NCI-H774 (cell line): ENCODE results near the gene RNMT.
A peak's percentile ranks its signal among the peaks of the same experiment; 100 is the strongest.
"Not testable (repeated sequence)": the region's sequence is repeated elsewhere in the genome, so short reads cannot be mapped to it uniquely, and the experiment has no call there.

Experiments used
- DNase-seq: peaks from one replicate; lab custom pipeline; 2025; lab: John Stamatoyannopoulos, UW

The RNMT gene

DNA sequence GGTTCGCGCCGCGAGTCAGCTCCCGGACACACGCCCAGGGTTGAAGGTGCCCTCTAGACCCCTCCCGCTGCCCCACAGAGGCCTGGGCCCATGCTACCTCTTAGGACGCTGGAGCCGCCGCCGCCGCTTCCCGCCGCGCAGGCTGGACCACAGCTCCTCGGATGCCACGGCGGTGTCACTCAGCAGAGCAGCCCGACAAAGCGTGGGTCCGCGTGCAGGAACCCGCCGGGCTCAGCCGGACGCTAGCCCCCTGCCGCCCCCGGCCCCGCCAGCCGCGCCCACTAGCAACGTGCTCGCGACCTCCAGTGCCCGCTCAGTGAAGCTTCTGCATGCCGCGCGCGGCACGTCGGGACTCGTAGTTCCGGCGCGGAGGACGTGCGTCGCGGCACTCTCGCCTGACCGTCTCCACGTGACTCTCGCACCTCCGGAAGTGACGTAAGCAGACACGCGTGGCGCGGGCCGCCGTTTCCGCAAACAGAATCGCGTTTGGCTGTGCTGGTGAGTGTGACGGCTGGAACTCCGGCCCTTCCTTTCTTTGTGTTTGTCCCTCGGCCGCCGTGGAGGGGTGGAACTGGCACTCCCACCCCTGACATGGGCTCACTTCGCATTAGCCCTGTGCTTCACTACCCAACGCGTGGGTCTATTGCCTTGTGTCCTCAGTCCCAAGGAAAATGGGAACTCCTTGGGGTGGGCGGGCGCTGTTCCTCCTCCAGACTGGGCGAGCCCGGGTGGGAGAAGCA, at the start of gene RNMT, which contains the start of gene FAM210A:
Gene RNMT (plus strand): TSS at position 442 of the 740 bp plus-strand sequence. CDS start 4,845 bp downstream, outside the sequence.
Gene FAM210A (minus strand): TSS at position 327 of the 740 bp plus-strand sequence. CDS start 44,481 bp downstream, outside the sequence.
- DNase-seq = peak; percentile 92

DNA sequence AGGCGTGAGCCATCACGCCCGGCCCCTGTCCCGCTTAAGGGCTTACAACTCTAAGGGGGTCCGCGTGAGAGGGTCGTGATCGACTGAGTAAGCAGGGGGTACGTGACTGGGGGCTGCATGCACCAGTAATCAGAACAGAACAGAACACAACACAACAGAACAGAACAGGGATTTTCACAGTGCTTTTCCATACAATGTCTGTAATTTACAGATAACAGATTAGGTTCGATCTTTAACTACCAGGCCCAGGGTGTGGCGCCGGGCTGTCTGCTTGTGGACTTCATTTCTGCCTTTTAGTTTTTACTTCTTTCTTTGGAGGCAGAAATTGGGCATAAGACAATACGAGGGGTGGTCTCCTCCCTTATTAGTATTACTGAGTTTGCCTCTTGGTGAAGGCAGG, 49.1 kb upstream of the RNMT start:
- DNase-seq = not testable (repeated sequence)

DNA sequence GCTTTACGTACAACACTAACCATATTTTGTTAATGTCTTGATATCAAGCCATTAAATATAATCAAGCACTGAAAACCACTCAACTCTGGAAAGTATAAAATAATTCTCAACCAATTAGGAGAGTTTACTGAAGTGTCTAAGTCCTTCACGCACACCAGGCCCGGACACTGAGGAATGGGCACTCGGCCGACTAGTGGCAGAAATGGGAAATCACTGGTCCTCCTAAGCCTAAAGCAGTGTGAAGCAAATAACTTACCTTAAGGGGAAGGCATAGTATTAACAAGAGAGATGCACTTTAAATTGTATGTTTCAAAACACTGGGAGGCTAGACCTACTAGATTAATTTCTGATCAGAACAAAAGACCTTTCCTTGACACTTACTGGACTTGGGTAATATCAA, 45.9 kb upstream of the RNMT start:
- DNase-seq = no peak

DNA sequence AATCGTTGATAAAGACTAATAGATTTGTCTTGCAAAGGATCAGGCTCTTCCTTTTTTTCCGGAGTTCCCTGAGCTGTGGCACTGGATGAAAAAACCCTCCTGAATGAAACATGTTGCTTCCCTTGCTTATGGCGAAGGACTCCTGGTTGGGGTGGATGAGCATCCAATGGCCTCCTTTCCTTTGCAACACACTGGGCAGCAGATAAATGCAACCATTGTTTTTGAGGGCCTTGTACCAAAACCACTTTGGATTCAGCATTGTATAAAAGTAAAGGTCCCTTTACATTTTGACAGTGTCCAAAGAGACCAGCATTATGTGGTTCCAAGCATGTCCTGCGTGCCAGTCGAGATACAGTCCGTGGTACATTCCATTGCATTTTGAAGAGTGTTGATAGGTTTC, 44.8 kb upstream of the RNMT start:
- no peak for DNase-seq

DNA sequence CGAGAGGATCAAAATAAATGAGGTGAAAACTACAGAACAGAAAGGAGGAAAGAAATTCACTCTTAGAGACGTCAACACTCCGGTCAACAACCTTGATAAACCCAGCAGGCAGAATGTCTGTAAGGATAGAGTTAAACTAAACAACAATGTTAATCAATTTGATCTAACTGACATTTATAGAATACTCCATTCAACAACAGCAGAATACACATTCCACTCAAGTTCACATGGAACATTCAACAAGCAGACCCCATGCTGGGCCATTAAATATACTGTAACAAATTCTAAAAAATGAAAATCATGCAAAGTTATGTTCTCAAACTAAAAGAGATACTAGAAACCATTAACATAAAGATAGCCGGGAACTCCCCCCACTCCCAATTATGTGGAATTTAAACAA, 41.9 kb upstream of the RNMT start:
- DNase-seq = no peak

DNA sequence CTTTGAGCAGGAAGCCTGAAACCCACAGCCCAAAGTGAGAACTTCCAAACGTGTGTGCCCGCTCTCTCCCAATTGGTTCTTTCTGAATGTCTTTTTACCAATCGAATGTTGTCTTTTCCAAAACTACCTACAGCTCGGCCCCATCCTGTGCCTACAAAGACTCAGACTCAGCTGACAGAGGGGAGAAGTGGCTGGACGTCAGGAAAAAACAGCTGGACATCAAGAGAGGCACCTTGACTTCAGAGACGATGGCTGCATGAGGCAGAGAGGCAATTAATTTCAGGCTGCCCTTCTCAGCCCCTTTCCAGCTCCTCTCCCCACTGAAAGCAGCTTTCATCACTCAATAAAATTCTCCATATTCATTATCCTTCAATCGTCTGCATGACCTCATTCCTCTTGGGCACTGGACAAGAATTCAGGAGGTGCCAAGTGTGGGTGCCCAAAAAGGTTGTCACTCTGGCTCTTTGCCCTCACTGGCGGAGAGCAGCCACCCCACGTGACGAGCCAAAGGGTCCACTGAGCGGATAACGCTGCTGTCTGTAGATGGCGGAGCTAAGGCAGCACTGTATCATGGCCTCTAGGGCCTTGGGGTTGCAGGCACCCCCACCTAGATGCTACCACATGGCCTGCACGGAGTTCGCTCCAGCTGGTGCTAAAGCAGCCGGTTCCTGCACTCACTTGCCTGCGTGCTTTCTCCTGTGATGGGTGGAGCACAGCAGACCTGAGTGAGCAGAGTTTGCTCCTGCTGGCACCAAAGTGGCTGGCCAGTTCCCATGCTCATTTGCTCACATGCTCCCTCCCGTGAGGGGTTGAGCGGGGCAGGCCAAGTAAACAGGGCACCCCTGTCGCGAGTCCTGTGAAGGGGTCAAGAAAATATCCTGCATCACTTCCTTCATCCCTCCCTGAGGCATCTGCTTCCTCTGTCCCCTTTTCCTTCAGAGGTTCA, 38.0 kb upstream of the RNMT start:
- DNase-seq = no peak

DNA sequence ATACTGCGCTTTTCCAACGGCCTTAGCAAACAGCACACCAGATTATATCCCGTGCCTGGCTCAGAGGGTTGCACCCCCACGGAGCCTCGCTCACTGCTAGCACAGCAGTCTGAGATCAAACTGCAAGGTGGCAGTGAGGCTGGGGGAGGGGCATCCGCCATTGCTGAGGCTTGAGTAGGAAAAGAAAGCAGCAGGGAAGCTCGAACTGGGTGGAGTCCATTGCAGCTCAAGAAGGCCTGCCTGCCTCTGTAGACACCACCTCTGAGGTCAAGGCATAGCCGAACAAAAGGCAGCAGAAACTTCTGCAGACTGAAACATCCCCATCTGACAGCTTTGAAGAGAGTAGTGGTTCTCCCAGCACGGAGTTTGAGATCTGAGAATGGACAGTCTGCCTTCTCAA, 36.4 kb upstream of the RNMT start:
- not testable (repeated sequence) for DNase-seq

DNA sequence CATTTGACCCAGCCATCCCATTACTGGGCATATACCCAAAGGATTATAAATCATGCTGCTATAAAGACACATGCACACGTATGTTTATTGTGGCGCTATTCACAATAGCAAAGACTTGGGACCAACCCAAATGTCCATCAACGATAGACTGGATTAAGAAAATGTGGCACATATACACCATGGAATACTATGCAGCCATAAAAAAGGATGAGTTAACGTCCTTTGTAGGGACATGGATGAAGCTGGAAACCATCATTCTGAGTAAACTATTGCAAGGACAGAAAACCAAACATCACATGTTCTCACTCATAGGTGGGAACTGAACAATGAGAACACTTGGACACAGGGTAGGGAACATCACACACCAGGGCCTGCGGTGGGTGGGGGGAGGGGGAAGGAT, 31.1 kb upstream of the RNMT start:
- not testable (repeated sequence) for DNase-seq

DNA sequence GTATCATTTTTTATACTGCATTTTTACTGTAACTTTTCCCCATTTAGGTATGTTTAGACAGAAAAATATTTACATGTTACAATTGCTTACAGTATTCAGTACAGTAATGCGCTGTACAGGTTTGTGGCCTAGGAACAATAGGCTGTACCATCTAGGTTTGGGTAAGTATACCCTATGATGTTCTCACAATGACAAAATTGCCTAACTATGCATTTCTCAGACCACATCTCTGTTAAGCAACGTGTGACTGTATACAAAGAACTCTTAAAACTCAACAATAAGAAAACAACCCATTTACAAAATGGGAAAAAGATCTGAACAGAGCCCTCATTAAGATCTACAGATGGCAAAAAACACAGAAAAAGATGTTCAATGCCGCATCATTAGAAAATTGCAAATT, 29.5 kb upstream of the RNMT start:
- DNase-seq = no peak

DNA sequence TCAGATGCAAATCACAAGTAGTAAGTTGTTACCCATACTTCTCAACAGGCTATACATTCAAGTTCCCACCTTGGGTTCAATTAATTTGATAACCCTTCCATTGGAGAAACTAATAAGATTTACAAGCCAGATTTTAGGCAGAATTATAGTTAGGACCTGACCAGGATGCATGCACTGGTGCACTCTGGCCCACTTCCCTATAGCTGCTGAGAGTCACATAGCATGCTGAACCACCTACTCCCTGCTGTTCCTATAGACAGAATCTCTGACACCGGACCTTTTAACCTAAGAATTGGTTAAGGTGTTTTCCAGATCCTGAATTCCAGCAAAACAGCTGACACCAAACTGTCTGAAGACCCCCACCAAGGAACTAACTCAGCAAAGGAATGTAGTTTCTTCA, 26.3 kb upstream of the RNMT start:
- DNase-seq = no peak

DNA sequence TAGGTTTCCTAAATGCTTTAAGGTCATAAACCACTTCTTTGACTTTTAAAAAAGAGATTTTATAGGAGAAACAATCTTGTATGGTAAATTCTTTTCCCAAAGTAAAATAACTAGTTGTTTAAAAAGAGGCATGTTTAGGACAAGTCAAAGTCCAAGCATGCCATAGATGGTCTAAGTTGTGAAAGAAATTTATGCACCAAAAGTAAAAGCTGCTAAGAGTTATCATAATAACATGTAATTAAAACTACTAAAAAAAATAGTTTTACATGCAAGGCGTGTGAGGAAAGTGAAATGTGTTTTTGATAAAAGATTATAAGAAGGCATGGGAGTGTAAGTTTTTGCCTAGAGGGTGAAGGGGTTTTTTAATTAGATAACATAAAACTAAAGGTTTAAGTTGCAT, 22.6 kb upstream of the RNMT start:
- no peak for DNase-seq

DNA sequence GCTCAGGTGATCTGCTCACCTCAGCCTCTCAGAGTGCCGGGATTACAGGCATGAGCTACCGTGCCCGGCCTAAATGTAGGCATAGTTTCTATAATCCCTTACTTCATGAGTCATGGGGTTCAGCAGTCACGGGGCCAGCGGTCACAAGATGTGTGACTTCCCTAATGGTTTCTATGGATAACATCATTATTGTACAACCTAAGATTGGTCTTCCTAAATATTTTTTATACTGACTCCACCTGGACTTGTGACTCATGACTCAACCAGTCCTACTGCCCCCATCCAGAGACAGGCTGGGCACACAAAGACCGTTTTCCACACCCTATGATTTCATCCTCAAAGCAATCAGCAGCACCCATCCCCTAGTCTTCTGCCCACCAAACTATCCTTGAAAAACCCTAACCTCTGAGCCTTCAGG, 16.1 kb upstream of the RNMT start:
- no peak for DNase-seq

DNA sequence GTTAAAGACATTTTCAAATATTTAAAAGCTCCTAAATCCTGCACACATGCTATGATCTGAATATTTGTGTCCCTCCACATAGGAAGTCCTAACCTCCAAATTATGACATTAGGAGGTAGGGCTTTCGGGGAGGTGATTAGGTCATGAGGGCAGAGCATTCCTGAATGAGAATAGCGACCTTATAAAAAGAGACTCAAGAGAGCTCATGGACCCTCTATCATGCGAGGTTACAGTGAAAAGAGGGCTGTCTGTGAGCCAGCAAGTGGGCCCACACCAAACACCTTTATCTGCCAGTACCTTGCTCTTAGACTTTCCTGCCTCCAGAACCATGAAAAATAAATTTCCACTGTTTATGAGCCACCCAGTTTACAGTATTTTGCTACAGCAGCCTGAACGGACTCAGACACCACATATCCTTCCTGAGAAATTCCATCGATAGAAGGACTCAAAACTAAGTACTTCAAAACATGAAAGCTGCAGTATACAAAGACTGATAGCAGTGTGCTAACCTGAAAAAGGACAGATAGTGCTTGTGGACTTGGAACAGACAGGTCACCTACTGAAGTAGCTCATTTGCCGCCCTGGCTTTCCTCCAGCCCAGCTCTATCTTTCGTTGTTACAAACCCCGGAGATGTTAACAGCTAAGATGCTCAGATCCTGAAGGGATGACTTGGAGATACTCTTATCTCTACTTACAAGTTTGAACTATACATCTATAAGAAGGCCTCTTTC, 13.9 kb upstream of the RNMT start:
- DNase-seq = no peak

DNA sequence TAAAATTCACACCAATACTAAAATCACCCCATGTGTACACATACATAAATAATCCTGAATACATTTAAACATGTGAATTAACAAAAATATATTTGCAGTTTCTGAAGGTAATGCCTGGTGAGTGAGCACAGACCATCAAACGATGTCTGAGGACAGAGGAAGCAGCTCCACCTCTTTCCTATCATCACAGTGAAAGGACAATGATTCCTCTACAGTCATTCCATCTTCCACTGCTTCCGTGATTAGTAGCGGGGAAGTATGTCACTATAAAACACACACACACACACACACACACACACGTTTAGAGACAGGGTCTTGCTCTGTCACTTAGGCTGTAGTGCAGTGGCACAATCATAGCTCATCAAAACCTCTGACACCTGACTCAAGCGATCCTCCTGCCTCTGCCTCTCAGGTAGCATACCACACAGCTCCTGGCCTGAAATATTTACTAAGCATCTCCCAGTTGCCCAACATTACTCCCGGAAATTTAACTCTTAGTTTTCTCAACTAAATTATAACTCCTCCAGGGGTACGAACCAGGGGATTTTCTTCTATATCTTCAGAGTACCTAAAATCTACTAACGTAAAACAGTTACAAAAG, 12.9 kb upstream of the RNMT start:
- no peak for DNase-seq

DNA sequence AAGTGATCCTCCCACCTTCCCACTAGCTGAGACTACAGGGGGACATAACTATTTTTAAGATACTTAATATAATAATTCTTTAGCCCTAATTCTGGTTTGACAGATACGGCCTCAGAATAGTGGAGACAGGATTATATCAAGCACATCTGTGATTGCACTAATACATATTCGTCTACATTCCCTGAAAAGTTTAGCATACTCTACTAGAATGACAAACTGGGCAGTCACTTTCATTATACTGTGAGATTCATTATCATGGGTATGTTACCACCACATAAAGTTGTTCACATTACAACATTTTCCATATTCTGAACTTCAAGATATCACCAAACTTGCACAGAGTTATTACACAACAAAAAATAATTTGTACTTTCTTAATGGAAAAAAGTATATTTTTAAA, 11.1 kb upstream of the RNMT start:
- DNase-seq = no peak

DNA sequence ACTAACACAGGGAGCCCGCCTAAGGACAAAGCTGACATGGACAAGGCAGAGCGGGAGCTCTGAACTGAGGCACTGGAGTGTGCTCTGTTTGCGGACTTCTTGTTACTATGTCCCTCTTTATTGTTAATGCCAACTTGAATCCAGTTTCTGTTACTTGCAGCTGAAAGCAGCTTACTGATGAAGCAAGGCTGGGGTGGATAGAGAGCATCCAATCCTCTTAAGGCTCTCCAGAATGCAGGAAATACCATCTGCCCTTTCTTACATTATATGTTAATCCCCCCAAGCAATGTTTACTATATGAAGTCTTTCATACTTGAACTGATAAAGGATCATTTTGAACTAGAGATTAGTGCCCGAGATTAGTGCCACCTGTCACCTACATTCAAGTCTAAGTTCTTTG, 9.6 kb upstream of the RNMT start:
- no peak for DNase-seq

DNA sequence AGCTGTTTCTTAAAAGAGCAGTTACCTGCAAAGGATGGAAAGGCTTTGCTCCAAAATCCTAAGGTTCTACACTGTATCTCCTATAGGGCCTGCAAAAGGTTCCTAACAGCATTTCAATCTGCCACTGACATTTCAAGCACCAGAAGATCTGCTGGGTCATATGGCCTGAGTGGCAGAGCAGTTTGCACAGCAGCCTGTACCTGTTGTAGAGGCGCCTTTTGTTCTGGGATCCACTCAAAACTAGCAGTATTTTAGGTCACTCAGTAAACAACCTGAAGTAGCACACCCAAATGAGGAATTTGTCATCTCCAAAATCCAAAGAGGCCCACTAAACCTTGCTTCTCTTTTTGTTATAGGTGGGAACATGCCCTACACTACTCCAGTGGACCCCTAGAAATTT, 6.3 kb upstream of the RNMT start:
- no peak for DNase-seq

DNA sequence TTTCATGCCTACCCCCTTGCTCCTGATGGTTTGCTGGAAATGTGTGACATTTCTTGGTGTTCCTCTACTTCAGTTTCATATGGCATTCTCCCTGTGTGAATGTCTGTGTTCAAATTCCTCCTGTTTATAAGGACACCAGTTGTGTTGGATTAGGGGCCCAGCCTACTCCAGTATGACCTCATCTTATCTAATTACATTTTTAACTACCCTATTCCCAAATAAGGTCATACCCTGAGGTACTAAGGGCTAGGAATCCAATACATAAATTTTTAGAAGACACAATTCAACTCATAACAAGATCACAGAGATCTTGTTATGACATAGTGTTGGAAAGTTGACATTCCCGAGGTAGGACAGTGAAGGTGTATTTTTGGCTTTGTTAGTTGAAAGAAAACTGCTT, 5.6 kb upstream of the RNMT start:
- no peak for DNase-seq

DNA sequence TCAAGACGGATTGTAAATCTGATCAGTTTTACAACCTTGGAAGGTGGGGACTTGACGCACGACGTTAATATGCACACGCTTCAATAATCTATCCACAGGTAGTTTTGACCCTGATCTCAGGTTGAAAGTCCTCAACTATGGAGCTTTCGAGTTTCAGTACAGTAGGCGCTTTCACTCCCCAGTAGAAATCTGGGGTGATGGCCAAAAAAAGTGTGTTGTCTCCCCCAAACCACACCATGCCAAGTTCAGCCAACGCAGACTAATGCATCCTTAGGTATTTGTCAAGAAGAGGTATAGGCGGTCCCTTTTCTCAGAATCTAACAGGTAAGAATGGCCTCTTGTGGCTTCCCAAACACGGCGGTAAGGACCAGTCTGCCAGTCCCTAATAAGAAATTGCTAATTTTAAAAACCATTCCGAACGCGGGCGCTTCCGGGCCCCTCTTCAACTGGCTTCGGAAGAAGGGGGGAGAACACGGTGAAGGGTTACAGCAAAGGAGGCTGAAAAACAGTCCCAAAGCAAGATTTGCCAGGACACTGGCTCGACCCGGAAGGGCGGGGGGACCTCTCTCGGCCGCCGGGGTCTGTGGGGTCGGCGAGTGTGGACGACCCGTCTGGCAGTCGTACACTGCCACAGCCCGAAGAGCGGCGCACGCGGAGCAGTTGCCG, 774 bp upstream of the RNMT start:
- DNase-seq = no peak

DNA sequence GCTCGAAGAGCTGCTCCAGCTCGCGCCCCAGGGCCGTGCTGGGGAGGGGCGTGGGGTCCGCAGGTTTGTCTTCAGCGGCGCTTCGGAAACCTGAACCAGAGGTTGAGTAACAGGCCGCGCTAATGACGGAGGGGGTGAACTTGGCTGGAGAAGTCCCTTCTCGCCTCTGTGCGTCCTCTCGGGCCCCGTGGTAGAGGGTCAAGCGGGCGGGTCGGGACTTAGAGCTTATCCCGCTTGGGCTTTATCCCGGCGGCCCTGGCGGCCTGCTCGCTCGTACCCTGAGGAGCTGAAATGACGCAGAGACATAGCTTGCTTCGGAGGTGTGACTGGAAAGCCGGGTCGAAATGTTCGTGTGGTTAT, 479 bp downstream of the RNMT start:
- DNase-seq = no peak

DNA sequence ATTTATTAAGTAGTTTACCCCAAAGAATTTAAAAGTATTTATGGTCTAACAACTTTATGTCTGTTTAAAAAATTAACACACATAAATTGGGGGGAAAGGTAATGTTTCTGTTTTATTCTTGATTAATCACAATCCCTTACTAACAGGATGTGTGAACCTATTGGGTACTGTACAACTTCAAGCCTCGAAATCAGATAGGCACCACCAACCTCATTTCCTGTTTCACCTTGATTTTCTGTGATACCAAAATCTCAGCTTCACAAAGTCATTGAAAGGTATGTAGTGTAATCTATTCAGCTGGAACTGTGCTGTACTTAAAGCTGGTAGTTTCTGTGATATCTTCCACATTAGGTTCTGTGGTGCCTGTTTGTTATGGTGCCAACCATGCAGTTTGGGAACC, 4.0 kb downstream of the RNMT start:
- no peak for DNase-seq

DNA sequence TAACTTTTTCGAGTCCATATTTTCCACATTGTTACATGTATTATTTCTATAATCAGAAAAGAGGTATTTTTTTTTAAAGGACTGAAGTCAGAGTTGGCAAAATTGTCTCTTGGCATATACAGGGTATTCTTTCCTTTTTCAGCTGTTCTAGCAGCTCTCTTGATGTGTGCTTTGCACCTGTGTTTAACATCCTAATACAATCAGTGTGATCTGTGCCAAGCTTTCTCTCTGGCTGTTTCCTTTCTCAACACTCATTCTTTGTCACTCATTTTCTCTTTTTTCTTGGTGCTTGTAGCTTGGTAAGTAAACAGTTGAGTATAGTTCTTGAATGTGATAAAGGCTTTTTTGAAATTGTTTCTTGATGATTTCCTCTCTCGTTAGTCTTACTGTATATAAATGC, 9.2 kb downstream of the RNMT start:
- no peak for DNase-seq
